IMR-90 (cell line): ENCODE measurements around the gene EGFL7. TPM values are rescaled to one million over a fixed set of nuclear protein-coding genes. Genes with fewer than 3 reads are reported as not detected.

Experiments
- ATAC-seq: fragments of 200-7000 bp; cut with Tn5 transposase; 2 replicates; pipeline ENCODE4 v1.9.1; 2020; ENCODE audit warnings: low read depth, mild to moderate bottlenecking, moderate library complexity
- BruUV-seq: library from RNA; stranded (reverse); fragments of 400-500 nt; replicated peaks from 2 replicates; lab custom pipeline; 2021; lab: Mats Ljungman, UMichigan
- CTCF ChIA-PET: fragments of 300-600 bp; formaldehyde crosslinking; extraction: SDS; loops from one replicate; lab custom pipeline; 2021; ENCODE audit warnings: antibody characterized with exemption; lab: Yijun Ruan, JAX
- POLR2A ChIA-PET: fragments of 300-600 bp; sonication (Branson Sonifier 250); formaldehyde crosslinking; loops from one replicate; lab custom pipeline; 2022; ENCODE audit warnings: antibody characterized with exemption; ENCODE audit not compliant: unreplicated experiment; lab: Charles Lee
- DNase-seq: peaks from one replicate; pipeline ENCODE4 v3.0.0; 2013
- H2AFZ ChIP-seq: replicated peaks from 2 replicates; pipeline ENCODE3; 2013; ENCODE audit warnings: low read length, mild to moderate bottlenecking; ENCODE audit not compliant: poor library complexity
- H2AK5ac ChIP-seq: 2 replicates; pipeline ENCODE4 v1.6.1; 2013; ENCODE audit warnings: low read depth, low read length, inconsistent platforms
- H2AK9ac ChIP-seq: replicated peaks from 2 replicates; pipeline ENCODE3; 2013; ENCODE audit warnings: mild to moderate bottlenecking, low read depth, low read length, moderate library complexity; ENCODE audit not compliant: poor library complexity
- H2BK120ac ChIP-seq: 2 replicates; pipeline ENCODE4 v1.6.1; 2013; ENCODE audit warnings: low read depth, low read length, inconsistent platforms
- H2BK15ac ChIP-seq: 3 replicates; pipeline ENCODE4 v1.6.1; 2013; ENCODE audit warnings: low read depth, low read length, inconsistent platforms
- H2BK20ac ChIP-seq: 2 replicates; pipeline ENCODE4 v1.6.1; 2013; ENCODE audit warnings: low read depth, mild to moderate bottlenecking, inconsistent platforms, low read length, moderate library complexity
- H2BK5ac ChIP-seq: 2 replicates; pipeline ENCODE4 v1.6.1; 2013; ENCODE audit warnings: mild to moderate bottlenecking, low read depth, low read length, inconsistent platforms; ENCODE audit not compliant: poor library complexity, severe bottlenecking
- H3K14ac ChIP-seq: replicated peaks from 2 replicates; pipeline ENCODE4 v1.6.1; 2013; ENCODE audit warnings: low read depth, low read length, inconsistent platforms
- H3K18ac ChIP-seq: 2 replicates; pipeline ENCODE4 v1.6.1; 2013; ENCODE audit warnings: low read depth, low read length, control low read depth
- H3K23ac ChIP-seq: 2 replicates; pipeline ENCODE4 v1.6.1; 2013; ENCODE audit warnings: low read depth, low read length, inconsistent platforms
- H3K27ac ChIP-seq: 2 replicates; pipeline ENCODE4 v1.5.1; 2013; ENCODE audit warnings: mild to moderate bottlenecking, control low read depth, low read length; ENCODE audit not compliant: insufficient read depth
- H3K27me3 ChIP-seq: 2 replicates; pipeline ENCODE4 v1.6.1; 2013; ENCODE audit warnings: low read length; ENCODE audit not compliant: control insufficient read depth, insufficient read depth
- H3K36me3 ChIP-seq: 2 replicates; pipeline ENCODE4 v1.6.1; 2013; ENCODE audit warnings: low read length, mixed read lengths; ENCODE audit not compliant: control insufficient read depth, insufficient read depth
- H3K4ac ChIP-seq: 2 replicates; pipeline ENCODE4 v1.6.1; 2013; ENCODE audit warnings: low read depth, low read length, inconsistent platforms
- H3K4me1 ChIP-seq: 2 replicates; pipeline ENCODE4 v1.6.1; 2013; ENCODE audit warnings: low read length, mixed read lengths; ENCODE audit not compliant: control insufficient read depth, insufficient read depth
- H3K4me2 ChIP-seq: 2 replicates; pipeline ENCODE4 v1.6.1; 2013; ENCODE audit warnings: low read depth, mild to moderate bottlenecking, control low read depth, low read length, moderate library complexity
- H3K4me3 ChIP-seq: 2 replicates; pipeline ENCODE4 v1.5.1; 2013; ENCODE audit warnings: low read depth, mild to moderate bottlenecking, control low read depth, low read length, moderate library complexity; ENCODE audit not compliant: insufficient read depth
- H3K56ac ChIP-seq: 2 replicates; pipeline ENCODE4 v1.6.1; 2013; ENCODE audit warnings: low read length, inconsistent platforms; ENCODE audit not compliant: insufficient read depth; ENCODE audit errors: extremely low read depth
- H3K79me1 ChIP-seq, 2 experiments: 2 replicates each; pipeline ENCODE4 v1.6.1; 2013; ENCODE audit warnings: low read length in 2 of 2, inconsistent platforms in 1 of 2, low read depth in 1 of 2
- H3K9ac ChIP-seq: 2 replicates; pipeline ENCODE4 v1.6.1; 2013; ENCODE audit warnings: low read depth, low read length, control low read depth
- H3K9me1 ChIP-seq: 2 replicates; pipeline ENCODE4 v1.6.1; 2013; ENCODE audit warnings: low read length, inconsistent platforms; ENCODE audit not compliant: insufficient read depth
- H3K9me3 ChIP-seq: 2 replicates; pipeline ENCODE4 v1.6.1; 2013; ENCODE audit warnings: low read length; ENCODE audit not compliant: control insufficient read depth, insufficient read depth
- H4K20me1 ChIP-seq: 2 replicates; pipeline ENCODE4 v1.6.1; 2013; ENCODE audit warnings: low read length, inconsistent platforms; ENCODE audit not compliant: insufficient read depth
- H4K5ac ChIP-seq: 2 replicates; pipeline ENCODE4 v1.6.1; 2013; ENCODE audit warnings: mild to moderate bottlenecking, low read depth, low read length, control low read depth
- H4K8ac ChIP-seq, 2 experiments: 2 replicates each; pipeline ENCODE4 v1.6.1; 2013; ENCODE audit warnings: low read depth in 2 of 2, low read length in 2 of 2, control low read depth in 1 of 2, inconsistent platforms in 1 of 2
- H4K91ac ChIP-seq: 2 replicates; pipeline ENCODE4 v1.6.1; 2013; ENCODE audit warnings: low read depth, low read length, inconsistent platforms; ENCODE audit not compliant: insufficient read depth
- MAZ ChIP-seq: IDR thresholded peaks from 2 replicates; pipeline ENCODE4 v1.6.1; 2012; ENCODE audit warnings: low read depth, mild to moderate bottlenecking, low read length, improper control_type of control experiment, moderate library complexity, borderline replicate concordance
- RAD21 ChIP-seq: IDR thresholded peaks from 2 replicates; pipeline ENCODE4 v1.6.1; 2012; ENCODE audit warnings: low read length, improper control_type of control experiment
- RFX5 ChIP-seq: IDR thresholded peaks from 2 replicates; pipeline ENCODE4 v1.8.0; 2012; ENCODE audit warnings: low read depth, mild to moderate bottlenecking, low read length, moderate library complexity
- SMC3 ChIP-seq: fragments of 150-350 bp; IDR thresholded peaks from 2 replicates; pipeline ENCODE4 v1.6.1; 2016; ENCODE audit warnings: low read depth, mild to moderate bottlenecking, antibody characterized with exemption, low read length, moderate library complexity
- WGBS, 2 experiments: methylation state at CpG; one replicate each; pipeline versions ENCODE4 v1.1.5 to v1.1.7; 2013; ENCODE audit warnings: missing lambda C conversion rate in 2 of 2; ENCODE audit not compliant: insufficient read length in 1 of 2; ENCODE audit errors: extremely low coverage in 2 of 2; 5-methylcytosine and 5-hydroxymethylcytosine counted together
- dilution Hi-C: fragments of 300-500 bp; cut with HindIII; formaldehyde crosslinking; loops from one replicate; pipeline ENCODE4 v1.14.3; 2018; ENCODE audit warnings: low sequenced_read_pairs; ENCODE audit not compliant: unreplicated experiment
- in situ Hi-C: fragments of 300-500 bp; cut with MboI; formaldehyde crosslinking; loops from 3 replicates; pipeline ENCODE4 v1.14.3; 2019; ENCODE audit warnings: low sequenced_read_pairs, inconsistent platforms, mixed read lengths
- intact Hi-C: fragments of 100-400 bp; cut with micrococcal nuclease; formaldehyde crosslinking; loops from 2 replicates; pipeline ENCODE4 v1.10.0; 2022
- polyA plus RNA-seq, 3 experiments: library from polyadenylated mRNA; depleted of rRNA; stranded (reverse); fragments of >200 nt; gene quantifications; 2 replicates each; pipeline ENCODE4 v1.2.3, GENCODE V29; 2012; ENCODE audit warnings: low replicate concordance in 1 of 3
- total RNA-seq: library from RNA; depleted of rRNA; stranded (reverse); fragments of >200 nt; gene quantifications from 2 replicates; pipeline ENCODE4 v1.2.3, GENCODE V29; 2012
- TF ChIP-seq, protein P1 (sequence below): conservative IDR thresholded peaks from 2 replicates; pipeline ENCODE4 v1.5.1; 2012; ENCODE audit warnings: mild to moderate bottlenecking, low read depth, low read length, improper control_type of control experiment

EGFL7 gene
- total and polyA plus RNA-seq, 2 of the 4 experiments (the other 2 are of a cell fraction) = 2.2 to 10.4 TPM

DNA sequence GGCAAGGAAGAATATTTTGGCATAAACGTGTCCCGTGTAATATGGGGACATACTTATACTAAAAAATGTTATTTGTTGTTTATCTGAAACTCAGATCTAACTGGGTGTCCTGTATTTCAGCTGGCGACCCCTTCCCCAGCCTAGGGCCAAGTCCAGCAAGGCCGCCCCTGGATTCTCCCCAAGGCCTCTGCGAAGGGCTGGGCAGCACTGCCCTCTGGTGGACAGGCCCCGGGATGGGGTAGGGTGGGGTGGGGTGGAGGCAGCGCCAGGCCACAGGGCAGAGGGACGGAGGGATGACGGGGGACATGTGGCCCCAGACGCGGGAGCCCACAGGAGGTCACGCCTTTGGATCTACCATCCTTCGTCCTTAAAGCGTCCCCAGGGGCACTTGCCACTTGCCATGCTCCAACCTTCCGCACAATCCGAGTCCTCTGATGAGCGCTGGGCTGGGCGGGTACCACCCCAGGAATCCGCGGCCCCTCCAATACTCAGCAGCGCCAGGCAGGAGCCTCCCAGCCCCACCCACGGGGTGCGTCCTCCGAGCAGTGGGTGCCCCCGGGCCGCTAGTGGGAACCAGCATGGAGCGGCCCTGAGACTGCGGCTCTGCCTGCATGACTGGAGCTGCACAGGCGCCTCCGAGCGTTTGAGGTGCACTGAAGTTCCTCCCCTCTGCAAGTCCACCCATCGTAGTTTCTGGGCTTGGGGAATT, 31.6 kb downstream of the EGFL7 start:
- in situ Hi-C loops (no loop called here), intact Hi-C loops (no loop called here), dilution Hi-C loops (no loop called here)
- H3K27ac ChIP-seq = no peak overlapping the region
- ChIA-PET CTCF (interaction anchor here (0.8 to 1.0 kb wide), 2 partner anchors 14 to 209 kb away, joined by 3 read pairs; no protein-coding TSS in a partner anchor), POLR2A (no interaction called here)
- H2AK9ac ChIP-seq = no peak overlapping the region
- no peak overlapping the region for H3K56ac ChIP-seq
- H3K18ac ChIP-seq = no peak overlapping the region
- H2BK20ac ChIP-seq = no peak overlapping the region
- no peak overlapping the region for H4K91ac ChIP-seq
- no peak overlapping the region for H3K14ac ChIP-seq
- H3K4me2 ChIP-seq = no peak overlapping the region
- no peak overlapping the region for H4K8ac ChIP-seq
- ATAC-seq = peak; percentile 82
- TF ChIP-seq, protein P1, sequence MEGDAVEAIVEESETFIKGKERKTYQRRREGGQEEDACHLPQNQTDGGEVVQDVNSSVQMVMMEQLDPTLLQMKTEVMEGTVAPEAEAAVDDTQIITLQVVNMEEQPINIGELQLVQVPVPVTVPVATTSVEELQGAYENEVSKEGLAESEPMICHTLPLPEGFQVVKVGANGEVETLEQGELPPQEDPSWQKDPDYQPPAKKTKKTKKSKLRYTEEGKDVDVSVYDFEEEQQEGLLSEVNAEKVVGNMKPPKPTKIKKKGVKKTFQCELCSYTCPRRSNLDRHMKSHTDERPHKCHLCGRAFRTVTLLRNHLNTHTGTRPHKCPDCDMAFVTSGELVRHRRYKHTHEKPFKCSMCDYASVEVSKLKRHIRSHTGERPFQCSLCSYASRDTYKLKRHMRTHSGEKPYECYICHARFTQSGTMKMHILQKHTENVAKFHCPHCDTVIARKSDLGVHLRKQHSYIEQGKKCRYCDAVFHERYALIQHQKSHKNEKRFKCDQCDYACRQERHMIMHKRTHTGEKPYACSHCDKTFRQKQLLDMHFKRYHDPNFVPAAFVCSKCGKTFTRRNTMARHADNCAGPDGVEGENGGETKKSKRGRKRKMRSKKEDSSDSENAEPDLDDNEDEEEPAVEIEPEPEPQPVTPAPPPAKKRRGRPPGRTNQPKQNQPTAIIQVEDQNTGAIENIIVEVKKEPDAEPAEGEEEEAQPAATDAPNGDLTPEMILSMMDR = peak; percentile 59
- no peak for TF ChIP-seq RFX5
- peak; percentile 80 for TF ChIP-seq MAZ
- peak; percentile 62 for TF ChIP-seq RAD21
- peak; percentile 40; the same call in 1 of the 2 replicates for TF ChIP-seq SMC3
- H3K23ac ChIP-seq = no peak overlapping the region
- H3K9ac ChIP-seq = no peak overlapping the region
- H4K5ac ChIP-seq = no peak overlapping the region
- H3K4me3 ChIP-seq = no peak overlapping the region
- no peak overlapping the region for H2BK120ac ChIP-seq
- H2AFZ ChIP-seq = no peak overlapping the region
- no peaks in the 10 kb centered on the region for H3K79me1 ChIP-seq
- no peak overlapping the region for H2AK5ac ChIP-seq
- H3K4ac ChIP-seq = no peak overlapping the region
- H2BK15ac ChIP-seq = no peak overlapping the region
- 43% methylated on average over 18 of the region's 32 CpGs; no CpG with 5 or more reads in 1 of the 2 experiments for WGBS, 2 experiments
- peak; percentile 18 for DNase-seq
- no TSS peak for BruUV-seq
- no peaks in the 10 kb centered on the region for H3K9me3 ChIP-seq
- H2BK5ac ChIP-seq = no peak overlapping the region
- H3K36me3 ChIP-seq = no peaks in the 10 kb centered on the region
- 0 out of 2 replicates have a peak, but pooled peaks cover 2% of the 10 kb centered on the region for H3K4me1 ChIP-seq
- H3K9me1 ChIP-seq = no peaks in the 10 kb centered on the region
- H4K20me1 ChIP-seq = no peaks in the 10 kb centered on the region
- H3K27me3 ChIP-seq = peaks cover 13% of the 10 kb centered on the region; the same call in 1 of the 2 replicates
